ENCODE measurements around the gene C1QTNF2. TPM values are rescaled to one million over a fixed set of nuclear protein-coding genes. Genes with fewer than 3 reads are reported as not detected.
"Not testable (repeated sequence)": the region's sequence is repeated elsewhere in the genome, so short reads cannot be mapped to it uniquely, and the experiment has no call there.

C1QTNF2 gene
- total RNA-seq, 1 donor from 2014 or later: 0.42 TPM

DNA sequence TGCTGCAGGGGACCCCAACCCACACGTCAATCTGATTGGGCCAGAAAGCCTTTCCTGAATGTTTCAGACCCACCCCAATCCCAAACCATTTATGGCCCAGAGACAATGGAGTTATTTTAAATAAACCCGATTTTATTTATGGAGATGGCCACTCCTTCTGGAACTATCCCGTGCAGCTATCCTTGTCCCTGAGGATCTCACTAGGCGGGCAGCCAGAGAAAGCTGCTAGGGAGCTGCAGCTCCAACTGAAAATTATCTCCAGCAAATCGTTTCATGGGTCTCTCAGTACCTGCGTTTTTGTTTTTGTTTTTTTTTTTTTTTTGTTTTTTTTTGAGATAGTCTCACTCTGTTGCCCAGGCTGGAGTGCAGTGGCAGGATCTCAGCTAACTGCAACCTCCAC lies 23.0 kb downstream of the C1QTNF2 start:
- H3K9me3 Mint-ChIP-seq: no peaks in the 10 kb centered on the region
- H3K36me3 Mint-ChIP-seq (ENCODE audit: low read depth): no peaks in the 10 kb centered on the region
- no peak overlapping the region for H3K4me3 Mint-ChIP-seq
- peaks cover 4% of the 10 kb centered on the region for H3K4me1 Mint-ChIP-seq
- no peak overlapping the region for H3K27ac Mint-ChIP-seq (ENCODE audit: unreplicated experiment)
- H3K27me3 Mint-ChIP-seq (ENCODE audit: low read depth): no peaks in the 10 kb centered on the region
- TF ChIP-seq, protein P1, sequence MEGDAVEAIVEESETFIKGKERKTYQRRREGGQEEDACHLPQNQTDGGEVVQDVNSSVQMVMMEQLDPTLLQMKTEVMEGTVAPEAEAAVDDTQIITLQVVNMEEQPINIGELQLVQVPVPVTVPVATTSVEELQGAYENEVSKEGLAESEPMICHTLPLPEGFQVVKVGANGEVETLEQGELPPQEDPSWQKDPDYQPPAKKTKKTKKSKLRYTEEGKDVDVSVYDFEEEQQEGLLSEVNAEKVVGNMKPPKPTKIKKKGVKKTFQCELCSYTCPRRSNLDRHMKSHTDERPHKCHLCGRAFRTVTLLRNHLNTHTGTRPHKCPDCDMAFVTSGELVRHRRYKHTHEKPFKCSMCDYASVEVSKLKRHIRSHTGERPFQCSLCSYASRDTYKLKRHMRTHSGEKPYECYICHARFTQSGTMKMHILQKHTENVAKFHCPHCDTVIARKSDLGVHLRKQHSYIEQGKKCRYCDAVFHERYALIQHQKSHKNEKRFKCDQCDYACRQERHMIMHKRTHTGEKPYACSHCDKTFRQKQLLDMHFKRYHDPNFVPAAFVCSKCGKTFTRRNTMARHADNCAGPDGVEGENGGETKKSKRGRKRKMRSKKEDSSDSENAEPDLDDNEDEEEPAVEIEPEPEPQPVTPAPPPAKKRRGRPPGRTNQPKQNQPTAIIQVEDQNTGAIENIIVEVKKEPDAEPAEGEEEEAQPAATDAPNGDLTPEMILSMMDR (conservative IDR thresholded peaks at IDR 0.05): no peak
- DNase-seq (ENCODE audit: low read depth, low spot score): no peak

DNA sequence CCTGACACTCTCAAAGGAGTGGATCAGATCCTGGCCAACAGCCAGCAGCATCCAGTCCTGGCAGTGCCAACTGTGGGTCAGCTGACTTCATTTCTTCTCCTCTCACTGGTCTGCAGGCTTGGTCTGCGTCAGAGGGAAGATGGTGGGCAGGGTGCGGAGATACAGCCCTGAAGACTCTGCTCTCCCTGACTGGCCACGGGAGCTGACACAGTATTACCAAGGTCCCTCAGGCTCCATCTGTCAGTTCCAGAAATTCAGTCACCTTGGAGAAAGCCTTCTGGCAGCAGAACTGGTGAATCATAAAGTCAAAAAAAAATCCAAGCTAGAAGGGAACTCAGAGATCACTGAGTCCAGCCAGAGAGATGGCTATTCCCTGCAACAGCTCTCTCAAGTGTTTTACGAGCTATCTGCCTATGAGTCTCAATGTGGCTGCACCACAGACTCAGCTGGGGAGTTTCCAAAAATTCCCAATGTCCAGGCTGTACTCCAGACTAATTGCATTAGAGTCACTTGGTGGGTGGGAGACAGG lies 27.9 kb downstream of the C1QTNF2 start:
- no peak overlapping the region for H3K4me3 Mint-ChIP-seq
- peaks cover 4% of the 10 kb centered on the region for H3K4me1 Mint-ChIP-seq
- TF ChIP-seq, protein P1 (conservative IDR thresholded peaks at IDR 0.05): no peak
- no peak overlapping the region for H3K27ac Mint-ChIP-seq (ENCODE audit: unreplicated experiment)
- no peaks in the 10 kb centered on the region for H3K9me3 Mint-ChIP-seq
- no peaks in the 10 kb centered on the region for H3K36me3 Mint-ChIP-seq (ENCODE audit: low read depth)
- no peaks in the 10 kb centered on the region for H3K27me3 Mint-ChIP-seq (ENCODE audit: low read depth)
- DNase-seq (ENCODE audit: low read depth, low spot score): no peak

DNA sequence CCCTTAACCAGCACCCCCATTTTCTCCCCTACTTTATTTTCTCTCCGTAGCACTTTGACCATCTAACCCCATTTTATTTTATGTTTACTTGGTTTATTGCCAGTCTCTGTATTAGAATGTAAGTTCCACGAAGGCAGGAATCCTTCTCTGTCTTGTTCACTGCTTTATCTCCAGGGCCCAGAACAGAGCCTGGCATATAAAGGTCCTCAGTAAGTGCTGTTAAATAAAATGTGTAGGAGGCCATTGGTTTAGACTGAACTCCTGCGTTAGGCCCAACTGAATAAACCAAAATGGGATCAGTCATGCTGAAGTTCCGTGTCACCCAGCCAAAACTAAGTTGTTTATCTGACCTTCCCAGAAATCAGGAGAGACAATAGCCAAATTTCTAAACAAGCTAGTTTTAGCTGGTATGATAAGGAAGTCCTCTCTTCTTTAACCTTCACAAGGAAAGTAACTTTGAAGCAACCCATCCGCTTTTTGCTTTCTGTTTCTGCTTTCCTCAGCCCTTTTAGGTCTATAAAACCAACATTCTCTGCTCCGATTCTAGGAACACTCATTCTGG lies 29.0 kb downstream of the C1QTNF2 start:
- TF ChIP-seq, protein P1 (conservative IDR thresholded peaks at IDR 0.05): no peak
- no peak overlapping the region for H3K27ac Mint-ChIP-seq (ENCODE audit: unreplicated experiment)
- H3K4me1 Mint-ChIP-seq: peaks cover 4% of the 10 kb centered on the region
- H3K9me3 Mint-ChIP-seq: no peaks in the 10 kb centered on the region
- H3K4me3 Mint-ChIP-seq: no peak overlapping the region
- no peak for DNase-seq (ENCODE audit: low read depth, low spot score)
- H3K27me3 Mint-ChIP-seq (ENCODE audit: low read depth): no peaks in the 10 kb centered on the region
- H3K36me3 Mint-ChIP-seq (ENCODE audit: low read depth): no peaks in the 10 kb centered on the region

DNA sequence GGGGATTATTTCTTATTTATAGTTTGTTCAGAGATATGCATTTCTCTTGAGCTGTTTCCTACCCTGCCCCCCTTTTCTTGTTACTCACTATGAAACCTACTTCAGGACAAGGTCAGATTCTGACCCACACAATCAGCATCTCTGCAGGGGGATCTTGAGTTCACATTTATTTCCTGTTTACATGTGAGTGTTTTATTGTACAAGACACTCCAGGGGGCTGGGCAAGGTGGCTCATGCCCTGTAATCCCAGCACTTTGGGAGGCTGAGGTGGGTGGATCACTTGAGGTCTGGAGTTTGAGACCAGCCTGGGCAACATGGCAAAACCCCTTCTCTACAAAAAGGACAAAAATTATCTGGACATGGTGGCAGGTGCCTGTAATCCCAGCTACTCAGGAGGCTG lies 29.9 kb downstream of the C1QTNF2 start:
- DNase-seq (ENCODE audit: low read depth, low spot score); H3K27ac Mint-ChIP-seq (ENCODE audit: unreplicated experiment); H3K36me3 Mint-ChIP-seq (ENCODE audit: low read depth); H3K4me1 Mint-ChIP-seq; H3K9me3 Mint-ChIP-seq; H3K27me3 Mint-ChIP-seq (ENCODE audit: low read depth); H3K4me3 Mint-ChIP-seq: not testable (repeated sequence)

DNA sequence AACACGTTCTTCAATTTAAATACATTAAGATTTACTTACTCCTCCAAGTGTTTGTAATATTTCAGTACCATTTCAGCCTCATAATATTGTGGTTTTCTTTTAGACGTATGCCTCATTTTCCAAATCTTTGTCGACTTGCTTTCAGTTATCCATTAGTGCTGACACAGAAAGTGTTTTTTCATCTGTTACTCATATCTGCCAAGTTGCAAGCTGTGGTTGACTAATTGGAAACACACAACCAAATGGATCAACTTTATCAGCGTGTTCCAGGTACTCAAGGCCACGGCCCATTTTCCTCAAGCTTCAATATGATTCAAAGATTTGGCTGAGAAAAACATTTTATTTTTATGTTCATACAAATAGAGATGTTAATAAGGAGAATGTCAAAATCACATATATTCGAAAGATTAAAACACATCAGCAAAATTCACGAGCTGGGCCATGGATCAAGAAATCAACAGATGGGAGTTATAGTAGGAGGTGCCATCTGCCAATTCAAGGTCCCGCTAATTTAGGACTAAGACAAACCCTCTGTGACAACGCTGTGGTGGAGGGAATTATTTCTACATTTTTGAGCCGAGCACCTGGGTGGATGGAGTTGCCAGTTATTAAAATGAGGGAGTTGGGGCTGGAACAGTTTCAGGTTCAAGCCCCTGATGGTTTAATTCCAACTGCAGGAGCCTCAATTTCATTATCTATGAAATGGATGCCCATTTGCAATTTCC lies 30.9 kb downstream of the C1QTNF2 start:
- Mint-ChIP-seq H3K4me3 (no peak overlapping the region), H3K27me3 (ENCODE audit: low read depth) (no peaks in the 10 kb centered on the region), H3K4me1 (no peaks in the 10 kb centered on the region), H3K9me3 (no peaks in the 10 kb centered on the region), H3K27ac (ENCODE audit: unreplicated experiment) (no peak overlapping the region), H3K36me3 (ENCODE audit: low read depth) (no peaks in the 10 kb centered on the region)
- DNase-seq (ENCODE audit: low read depth, low spot score): no peak
- TF ChIP-seq, protein P1 (conservative IDR thresholded peaks at IDR 0.05): no peak

DNA sequence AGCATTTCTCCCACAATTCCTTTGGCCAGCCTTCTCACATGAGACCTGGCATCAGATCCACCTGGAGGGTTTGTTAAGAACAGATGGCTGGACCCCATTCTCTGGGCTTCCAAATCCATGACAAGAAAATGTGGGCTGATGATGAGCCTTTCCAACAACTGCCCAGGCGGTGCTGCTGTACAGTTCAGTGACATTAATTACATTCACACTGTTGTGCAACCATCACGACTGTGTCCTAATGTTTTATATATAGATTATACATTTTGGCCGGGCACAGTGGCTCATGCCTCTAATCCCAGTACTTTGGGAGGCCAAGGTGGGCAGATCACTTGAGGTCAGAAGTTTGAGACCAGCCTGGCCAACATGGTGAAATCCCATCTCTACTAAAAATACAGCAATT lies 35.7 kb downstream of the C1QTNF2 start:
- H3K36me3 Mint-ChIP-seq (ENCODE audit: low read depth); H3K27ac Mint-ChIP-seq (ENCODE audit: unreplicated experiment); H3K4me1 Mint-ChIP-seq; H3K9me3 Mint-ChIP-seq; DNase-seq (ENCODE audit: low read depth, low spot score); H3K4me3 Mint-ChIP-seq; H3K27me3 Mint-ChIP-seq (ENCODE audit: low read depth): not testable (repeated sequence)

Data from neural crest cell (in vitro differentiated cells).